Measurements from ENCODE around the gene SCMH1.

GRCh38 chr1:40985875-40986274, 256.2 kb downstream of the SCMH1 start:
- TF ChIP-seq TCF7L2 (IDR thresholded peaks at IDR 0.05; ENCODE audit: low read depth, low read length) (no peak), SIN3A (IDR thresholded peaks at IDR 0.05; ENCODE audit: borderline replicate concordance, insufficient read depth, low read depth, low read length) (no peak)

All from Panc1 (cell line).